ENCODE data around the gene NF1. TPM values are rescaled to one million over a fixed set of nuclear protein-coding genes. Genes with fewer than 3 reads are reported as not detected.

The NF1 gene
- total RNA-seq, 1 experiment from 2014 or later = 16.4 TPM

GRCh38 chr17:31266042-31266441 is 171.3 kb downstream of the NF1 start:
- Histone ChIP-seq H3K9me2 (replicated peaks; ENCODE audit: low read length) (no peaks in the 10 kb centered on the region), H3K79me2 (ENCODE audit: low read length) (no peaks in the 10 kb centered on the region), H3K9ac (ENCODE audit: low read length) (no peak overlapping the region), H3K4me1 (ENCODE audit: insufficient read depth, low read length) (peaks cover 34% of the 10 kb centered on the region), H3K27ac (ENCODE audit: low read length) (no peak overlapping the region), H3F3A (ENCODE audit: low read length, unreplicated experiment) (peaks cover 4% of the 10 kb centered on the region), H3K9me3 (ENCODE audit: low read length) (no peaks in the 10 kb centered on the region), H4K20me1 (ENCODE audit: low read length) (no peaks in the 10 kb centered on the region), H3K36me3 (ENCODE audit: low read depth, low read length) (peaks cover 3% of the 10 kb centered on the region; the same call in 1 of the 2 replicates), H3K27me3 (ENCODE audit: low read length) (no peaks in the 10 kb centered on the region), H3K4me3 (ENCODE audit: low read length) (no peak overlapping the region), H2AFZ (ENCODE audit: low read length) (no peak overlapping the region), H3K4me2 (ENCODE audit: low read length) (no peak overlapping the region)
- ChIA-PET CTCF (no interaction called here), POLR2A (ENCODE audit: unreplicated experiment) (no interaction called here)
- TF ChIP-seq, protein P1, sequence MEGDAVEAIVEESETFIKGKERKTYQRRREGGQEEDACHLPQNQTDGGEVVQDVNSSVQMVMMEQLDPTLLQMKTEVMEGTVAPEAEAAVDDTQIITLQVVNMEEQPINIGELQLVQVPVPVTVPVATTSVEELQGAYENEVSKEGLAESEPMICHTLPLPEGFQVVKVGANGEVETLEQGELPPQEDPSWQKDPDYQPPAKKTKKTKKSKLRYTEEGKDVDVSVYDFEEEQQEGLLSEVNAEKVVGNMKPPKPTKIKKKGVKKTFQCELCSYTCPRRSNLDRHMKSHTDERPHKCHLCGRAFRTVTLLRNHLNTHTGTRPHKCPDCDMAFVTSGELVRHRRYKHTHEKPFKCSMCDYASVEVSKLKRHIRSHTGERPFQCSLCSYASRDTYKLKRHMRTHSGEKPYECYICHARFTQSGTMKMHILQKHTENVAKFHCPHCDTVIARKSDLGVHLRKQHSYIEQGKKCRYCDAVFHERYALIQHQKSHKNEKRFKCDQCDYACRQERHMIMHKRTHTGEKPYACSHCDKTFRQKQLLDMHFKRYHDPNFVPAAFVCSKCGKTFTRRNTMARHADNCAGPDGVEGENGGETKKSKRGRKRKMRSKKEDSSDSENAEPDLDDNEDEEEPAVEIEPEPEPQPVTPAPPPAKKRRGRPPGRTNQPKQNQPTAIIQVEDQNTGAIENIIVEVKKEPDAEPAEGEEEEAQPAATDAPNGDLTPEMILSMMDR (conservative IDR thresholded peaks at IDR 0.05; ENCODE audit: low read depth, low read length) = peak; percentile 41; the same call in 1 of the 2 replicates
- TF ChIP-seq EZH2 (IDR thresholded peaks at IDR 0.05; ENCODE audit: low read length, unreplicated experiment) = no peak
- TF ChIP-seq EZH2phosphoT487 (IDR thresholded peaks at IDR 0.05; ENCODE audit: borderline replicate concordance, low read length) = no peak
- ATAC-seq (no peak), DNase-seq (no peak)
- BruUV-seq (replicated peaks) = no TSS peak
- intact Hi-C loops (cut with micrococcal nuclease) = no loop called here

DNA sequence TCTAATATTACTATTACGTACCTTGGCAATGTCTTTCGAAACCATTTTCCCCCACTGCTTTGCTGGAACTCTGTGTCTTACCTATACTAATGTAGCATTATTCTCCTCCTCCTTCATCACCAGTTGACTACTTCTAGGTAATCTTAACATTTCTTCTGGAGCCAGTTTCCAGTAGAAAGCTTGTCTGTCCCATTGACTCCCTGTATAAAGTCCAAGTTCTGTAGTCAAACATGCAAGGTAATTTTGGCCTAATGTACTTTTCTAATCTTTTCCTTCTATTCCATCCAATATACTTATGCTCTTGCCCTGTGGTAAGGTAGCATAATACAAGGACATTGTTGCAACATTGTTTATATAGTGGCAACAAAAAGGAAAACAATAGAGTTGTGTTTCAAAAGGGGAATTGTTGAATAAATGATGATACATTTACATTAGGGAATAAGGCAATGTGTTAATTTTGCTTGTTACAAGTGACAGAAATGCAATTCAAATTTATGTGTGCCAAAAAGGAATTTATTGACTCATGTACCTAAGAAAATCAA is 174.3 kb downstream of the NF1 start:
- Histone ChIP-seq H3K9ac (ENCODE audit: low read length) (no peak overlapping the region), H3K9me2 (replicated peaks; ENCODE audit: low read length) (no peaks in the 10 kb centered on the region)

GRCh38 chr17:31269578-31269983 is 174.8 kb downstream of the NF1 start:
- no TSS peak for BruUV-seq (replicated peaks)
- intact Hi-C loops (cut with micrococcal nuclease) = no loop called here
- Histone ChIP-seq H3F3A (ENCODE audit: low read length, unreplicated experiment) (peaks cover 4% of the 10 kb centered on the region), H2AFZ (ENCODE audit: low read length) (no peak overlapping the region), H3K27me3 (ENCODE audit: low read length) (no peaks in the 10 kb centered on the region), H3K27ac (ENCODE audit: low read length) (peak overlapping the region; percentile 58), H3K4me1 (ENCODE audit: insufficient read depth, low read length) (peaks cover 34% of the 10 kb centered on the region), H3K4me3 (ENCODE audit: low read length) (no peak overlapping the region), H4K20me1 (ENCODE audit: low read length) (no peaks in the 10 kb centered on the region), H3K9me2 (replicated peaks; ENCODE audit: low read length) (no peaks in the 10 kb centered on the region), H3K9me3 (ENCODE audit: low read length) (no peaks in the 10 kb centered on the region), H3K9ac (ENCODE audit: low read length) (no peak overlapping the region), H3K4me2 (ENCODE audit: low read length) (peak overlapping the region; percentile 53), H3K36me3 (ENCODE audit: low read depth, low read length) (0 out of 2 replicates have a peak, but pooled peaks cover 7% of the 10 kb centered on the region), H3K79me2 (ENCODE audit: low read length) (no peaks in the 10 kb centered on the region)
- ChIA-PET POLR2A (ENCODE audit: unreplicated experiment) (no interaction called here), CTCF (no interaction called here)
- no peak for TF ChIP-seq EZH2 (IDR thresholded peaks at IDR 0.05; ENCODE audit: low read length, unreplicated experiment)
- TF ChIP-seq, protein P1 (conservative IDR thresholded peaks at IDR 0.05; ENCODE audit: low read depth, low read length) = no peak
- no peak for TF ChIP-seq EZH2phosphoT487 (IDR thresholded peaks at IDR 0.05; ENCODE audit: borderline replicate concordance, low read length)
- ATAC-seq = peak; percentile 95
- peak; percentile 85 for DNase-seq

More for the DNA sequence above, 174.3 kb downstream of the NF1 start:
- ChIA-PET CTCF (no interaction called here), POLR2A (ENCODE audit: unreplicated experiment) (no interaction called here)
- Histone ChIP-seq H3K4me2 (ENCODE audit: low read length) (peak overlapping the region; percentile 53), H3K36me3 (ENCODE audit: low read depth, low read length) (0 out of 2 replicates have a peak, but pooled peaks cover 7% of the 10 kb centered on the region), H3K27ac (ENCODE audit: low read length) (peak overlapping the region; percentile 58), H4K20me1 (ENCODE audit: low read length) (no peaks in the 10 kb centered on the region), H3K27me3 (ENCODE audit: low read length) (no peaks in the 10 kb centered on the region), H3K4me1 (ENCODE audit: insufficient read depth, low read length) (peaks cover 34% of the 10 kb centered on the region), H3K79me2 (ENCODE audit: low read length) (no peaks in the 10 kb centered on the region), H2AFZ (ENCODE audit: low read length) (no peak overlapping the region), H3K4me3 (ENCODE audit: low read length) (no peak overlapping the region), H3K9me3 (ENCODE audit: low read length) (no peaks in the 10 kb centered on the region), H3F3A (ENCODE audit: low read length, unreplicated experiment) (peaks cover 4% of the 10 kb centered on the region)
- ATAC-seq (no peak), DNase-seq (no peak)
- BruUV-seq (replicated peaks) = no TSS peak
- TF ChIP-seq EZH2phosphoT487 (IDR thresholded peaks at IDR 0.05; ENCODE audit: borderline replicate concordance, low read length) (no peak), EZH2 (IDR thresholded peaks at IDR 0.05; ENCODE audit: low read length, unreplicated experiment) (no peak)
- TF ChIP-seq, protein P1 (conservative IDR thresholded peaks at IDR 0.05; ENCODE audit: low read depth, low read length) = no peak
- intact Hi-C loops (cut with micrococcal nuclease) = no loop called here

Measured in PC-3 (cell line).